Measurements from ENCODE around the gene MAN1C1.
"Not testable (repeated sequence)": the region's sequence is repeated elsewhere in the genome, so short reads cannot be mapped to it uniquely, and the experiment has no call there.

MAN1C1 gene

GRCh38 chr1:25583519-25584370, 32.8 kb upstream of the MAN1C1 start:
- DNase-seq (ENCODE audit: low read depth) = no peak

- DNase-seq (ENCODE audit: low read depth) = no peak
Measured at GRCh38 chr1:25586181-25586588, 30.4 kb upstream of the MAN1C1 start.

- DNase-seq (ENCODE audit: low read depth) = no peak
Measured at GRCh38 chr1:25587290-25587689, 29.3 kb upstream of the MAN1C1 start.

- not testable (repeated sequence) for DNase-seq (ENCODE audit: low read depth)
Measured at GRCh38 chr1:25588224-25588623, 28.4 kb upstream of the MAN1C1 start.

GRCh38 chr1:25588786-25589185, 27.8 kb upstream of the MAN1C1 start:
- not testable (repeated sequence) for DNase-seq (ENCODE audit: low read depth)

GRCh38 chr1:25590096-25590824, 26.3 kb upstream of the MAN1C1 start:
- no peak for DNase-seq (ENCODE audit: low read depth)

GRCh38 chr1:25593861-25594260, 22.7 kb upstream of the MAN1C1 start:
- no peak for DNase-seq (ENCODE audit: low read depth)

GRCh38 chr1:25594971-25595370, 21.6 kb upstream of the MAN1C1 start:
- DNase-seq (ENCODE audit: low read depth) = no peak

- not testable (repeated sequence) for DNase-seq (ENCODE audit: low read depth)
Measured at GRCh38 chr1:25596641-25597040, 19.9 kb upstream of the MAN1C1 start.

GRCh38 chr1:25598879-25599278, 17.7 kb upstream of the MAN1C1 start:
- no peak for DNase-seq (ENCODE audit: low read depth)

GRCh38 chr1:25599969-25600610, 16.5 kb upstream of the MAN1C1 start:
- DNase-seq (ENCODE audit: low read depth) = no peak

GRCh38 chr1:25600971-25601699, 15.5 kb upstream of the MAN1C1 start:
- not testable (repeated sequence) for DNase-seq (ENCODE audit: low read depth)

- not testable (repeated sequence) for DNase-seq (ENCODE audit: low read depth)
Measured at GRCh38 chr1:25603779-25604538, 12.6 kb upstream of the MAN1C1 start.

- no peak for DNase-seq (ENCODE audit: low read depth)
Measured at GRCh38 chr1:25607123-25607522, 9.5 kb upstream of the MAN1C1 start.

- peak; percentile 82 for DNase-seq (ENCODE audit: low read depth)
Measured at GRCh38 chr1:25608488-25609178, 8.0 kb upstream of the MAN1C1 start.

GRCh38 chr1:25609921-25610320, 6.7 kb upstream of the MAN1C1 start:
- DNase-seq (ENCODE audit: low read depth) = no peak

- no peak for DNase-seq (ENCODE audit: low read depth)
Measured at GRCh38 chr1:25610822-25611630, 5.6 kb upstream of the MAN1C1 start.

GRCh38 chr1:25611843-25612242, 4.7 kb upstream of the MAN1C1 start:
- DNase-seq (ENCODE audit: low read depth) = no peak

- no peak for DNase-seq (ENCODE audit: low read depth)
Measured at GRCh38 chr1:25612421-25612820, 4.2 kb upstream of the MAN1C1 start.

- DNase-seq (ENCODE audit: low read depth) = no peak
Measured at GRCh38 chr1:25613091-25613490, 3.5 kb upstream of the MAN1C1 start.

Measured in activated T-cell treated with anti-CD3 and anti-CD28 coated beads for 48 hours (primary cell).